Left lung (tissue), 10 donors: ENCODE measurements around the gene WDR70. TPM values are rescaled to one million over a fixed set of nuclear protein-coding genes. Genes with fewer than 3 reads are reported as not detected.
"Not testable (repeated sequence)": the region's sequence is repeated elsewhere in the genome, so short reads cannot be mapped to it uniquely, and the experiment has no call there.

Source experiments
- ATAC-seq: fragments of 200-7000 bp; cut with Tn5 transposase; one replicate; pipeline ENCODE4 v1.9.1; 2020; ENCODE audit warnings: moderate library complexity
- DNase-seq, 4 donors: peaks; one replicate each; pipeline ENCODE4 v3.0.0-alpha.2; 2013 to 2020
- H3K27ac ChIP-seq, 2 donors: fragments of 200-600 bp; sonication (generic) in 1 of 2; one replicate each; pipeline versions ENCODE4 v1.5.0 to v1.8.0; 2020 to 2021
- H3K27me3 ChIP-seq, 2 donors: fragments of 200-600 bp; sonication (generic) in 1 of 2; one replicate each; pipeline versions ENCODE4 v1.5.0 to v1.8.0; 2020 to 2021
- H3K36me3 ChIP-seq, 2 donors: fragments of 200-600 bp; sonication (generic) in 1 of 2; one replicate each; pipeline versions ENCODE4 v1.5.0 to v1.8.0; 2020 to 2021
- H3K4me1 ChIP-seq, 2 donors: fragments of 200-600 bp; one replicate each; pipeline ENCODE4 v1.8.0; 2021
- H3K4me3 ChIP-seq, 2 donors: fragments of 200-600 bp; sonication (generic) in 1 of 2; one replicate each; pipeline versions ENCODE4 v1.5.0 to v1.8.0; 2020 to 2021; ENCODE audit warnings: mild to moderate bottlenecking in 1 of 2
- H3K9me3 ChIP-seq, 2 donors: fragments of 200-600 bp; sonication (generic) in 1 of 2; one replicate each; pipeline versions ENCODE4 v1.5.0 to v1.8.0; 2020 to 2021
- intact Hi-C, 2 donors: fragments of 100-400 bp; cut with DNase I; formaldehyde crosslinking; loops; one replicate each; pipeline versions ENCODE4 v1.11.2 to v1.14.2; 2022
- polyA plus RNA-seq, 6 donors: library from polyadenylated mRNA; unstranded; fragments of 120-200 nt; gene quantifications; one replicate each; pipeline ENCODE4 v1.2.1, GENCODE V29; 2013; ENCODE audit not compliant: insufficient read length in 6 of 6
- total RNA-seq, 2 donors: library from RNA; stranded (reverse); fragmentation: NEBNext Ultra II Directional; extraction: Animal tissue kit (Norgen Biotek cat#: 25700); gene quantifications; one replicate each; pipeline ENCODE4 v1.2.1, GENCODE V29; 2021
- TF ChIP-seq, protein P1 (sequence below), 2 donors: fragments of 200-600 bp; sonication (generic) in 1 of 2; IDR thresholded peaks; one replicate each; pipeline versions ENCODE4 v1.5.0 to v1.8.0; 2021; ENCODE audit warnings: antibody characterized with exemption in 2 of 2
- donor health status: DM: no; HTN: yes; CAD: no.
- donor health status: DM: no; HTN: no; CAD: no.

Gene WDR70
- total and polyA plus RNA-seq, 8 donors = 21.9 to 59.2 (median 47.5) TPM

- Histone ChIP-seq H3K4me3 (no peak overlapping the region), H3K4me1 (no peaks in the 10 kb centered on the region), H3K27me3 (no peaks in the 10 kb centered on the region), H3K27ac (no peak overlapping the region), H3K9me3 (no peaks in the 10 kb centered on the region), H3K36me3 (no peaks in the 10 kb centered on the region)
- TF ChIP-seq, protein P1, sequence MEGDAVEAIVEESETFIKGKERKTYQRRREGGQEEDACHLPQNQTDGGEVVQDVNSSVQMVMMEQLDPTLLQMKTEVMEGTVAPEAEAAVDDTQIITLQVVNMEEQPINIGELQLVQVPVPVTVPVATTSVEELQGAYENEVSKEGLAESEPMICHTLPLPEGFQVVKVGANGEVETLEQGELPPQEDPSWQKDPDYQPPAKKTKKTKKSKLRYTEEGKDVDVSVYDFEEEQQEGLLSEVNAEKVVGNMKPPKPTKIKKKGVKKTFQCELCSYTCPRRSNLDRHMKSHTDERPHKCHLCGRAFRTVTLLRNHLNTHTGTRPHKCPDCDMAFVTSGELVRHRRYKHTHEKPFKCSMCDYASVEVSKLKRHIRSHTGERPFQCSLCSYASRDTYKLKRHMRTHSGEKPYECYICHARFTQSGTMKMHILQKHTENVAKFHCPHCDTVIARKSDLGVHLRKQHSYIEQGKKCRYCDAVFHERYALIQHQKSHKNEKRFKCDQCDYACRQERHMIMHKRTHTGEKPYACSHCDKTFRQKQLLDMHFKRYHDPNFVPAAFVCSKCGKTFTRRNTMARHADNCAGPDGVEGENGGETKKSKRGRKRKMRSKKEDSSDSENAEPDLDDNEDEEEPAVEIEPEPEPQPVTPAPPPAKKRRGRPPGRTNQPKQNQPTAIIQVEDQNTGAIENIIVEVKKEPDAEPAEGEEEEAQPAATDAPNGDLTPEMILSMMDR (IDR thresholded peaks at IDR 0.05) = no peak
- intact Hi-C loops = no loop called here
- DNase-seq = no peak
- ATAC-seq = no peak
These were observed 132.5 kb downstream of the WDR70 start for GRCh38 chr5:37511646-37512045.

GRCh38 chr5:37514946-37515345, 135.8 kb downstream of the WDR70 start:
- H3K4me1 ChIP-seq = no peaks in the 10 kb centered on the region
- ATAC-seq (no peak), DNase-seq (no peak)
- no peaks in the 10 kb centered on the region for H3K27me3 ChIP-seq
- TF ChIP-seq, protein P1 (IDR thresholded peaks at IDR 0.05) = no peak
- H3K9me3 ChIP-seq = peaks cover 0 to 12% of the 10 kb centered on the region in 2 donors
- no peak overlapping the region for H3K27ac ChIP-seq
- H3K36me3 ChIP-seq = peaks cover 0 to 25% of the 10 kb centered on the region in 2 donors
- no peak overlapping the region for H3K4me3 ChIP-seq
- intact Hi-C loops = no loop called here

- Histone ChIP-seq H3K4me3 (no peak overlapping the region), H3K36me3 (peaks cover 0 to 25% of the 10 kb centered on the region in 2 donors), H3K27ac (no peak overlapping the region), H3K4me1 (no peaks in the 10 kb centered on the region), H3K9me3 (peaks cover 0 to 12% of the 10 kb centered on the region in 2 donors), H3K27me3 (no peaks in the 10 kb centered on the region)
- DNase-seq (no peak), ATAC-seq (no peak)
- intact Hi-C loops = no loop called here
- TF ChIP-seq, protein P1 (IDR thresholded peaks at IDR 0.05) = no peak
These were observed 138.6 kb downstream of the WDR70 start for GRCh38 chr5:37517686-37518085.

- peaks cover 0 to 12% of the 10 kb centered on the region in 2 donors for H3K9me3 ChIP-seq
- H3K27me3 ChIP-seq, ATAC-seq, H3K27ac ChIP-seq, H3K4me1 ChIP-seq, intact Hi-C loops, DNase-seq, H3K4me3 ChIP-seq: not testable (repeated sequence)
- peaks cover 0 to 25% of the 10 kb centered on the region in 2 donors for H3K36me3 ChIP-seq
These were observed 139.2 kb downstream of the WDR70 start for GRCh38 chr5:37518356-37518755.

GRCh38 chr5:37519304-37519703, 140.2 kb downstream of the WDR70 start:
- DNase-seq (no peak), ATAC-seq (no peak)
- Histone ChIP-seq H3K27me3 (no peaks in the 10 kb centered on the region), H3K4me3 (no peak overlapping the region), H3K27ac (no peak overlapping the region), H3K9me3 (peaks cover 0 to 12% of the 10 kb centered on the region in 2 donors), H3K4me1 (no peaks in the 10 kb centered on the region), H3K36me3 (peaks cover 0 to 25% of the 10 kb centered on the region in 2 donors)
- intact Hi-C loops = no loop called here
- TF ChIP-seq, protein P1 (IDR thresholded peaks at IDR 0.05) = no peak

DNA sequence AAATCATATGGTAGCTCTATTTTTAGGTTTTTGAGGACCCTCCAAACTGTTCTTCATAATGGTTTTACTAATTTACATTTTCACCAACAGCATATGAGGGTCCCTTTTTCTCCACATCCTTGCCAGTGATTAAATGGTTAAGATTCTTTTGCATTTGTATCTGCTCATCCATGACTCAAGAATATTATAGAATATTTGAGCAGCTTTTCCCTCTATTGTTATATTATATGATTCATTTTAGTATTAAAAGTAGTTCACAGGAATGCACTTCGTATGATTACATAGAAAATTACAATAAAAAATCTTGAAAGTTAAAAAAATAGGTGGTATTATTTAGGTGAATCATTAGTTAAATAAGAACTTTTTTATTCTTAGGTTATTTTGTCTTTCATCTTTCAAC, 140.7 kb downstream of the WDR70 start:
- ATAC-seq = no peak
- Histone ChIP-seq H3K9me3 (peaks cover 0 to 12% of the 10 kb centered on the region in 2 donors), H3K4me1 (no peaks in the 10 kb centered on the region), H3K36me3 (peaks cover 0 to 25% of the 10 kb centered on the region in 2 donors), H3K27me3 (no peaks in the 10 kb centered on the region), H3K27ac (no peak overlapping the region), H3K4me3 (no peak overlapping the region)
- no peak for DNase-seq
- intact Hi-C loops = no loop called here
- TF ChIP-seq, protein P1 (IDR thresholded peaks at IDR 0.05) = no peak
